ENCODE measurements around the gene SNRPA. TPM values are rescaled to one million over a fixed set of nuclear protein-coding genes. Genes with fewer than 3 reads are reported as not detected.

Gene SNRPA
- total RNA-seq, result 42.3 and 62.4 TPM in 2 replicates

GRCh38 chr19:40750874-40751537 is at the start of gene SNRPA:
Gene SNRPA (plus strand): TSS chr19:40751203. CDS start chr19:40751409, 206 bp downstream.

GRCh38 chr19:40716482-40717324 is 34.3 kb upstream of the SNRPA start, which contains the start of the genes COQ8B and ITPKC:
Gene COQ8B (minus strand): TSS chr19:40716886. CDS start chr19:40714632, 2,254 bp downstream.
Gene ITPKC (plus strand): TSS chr19:40717112. CDS start chr19:40717136, 24 bp downstream.

GRCh38 chr19:40750058-40750873 is 737 bp upstream of the SNRPA start, which contains the start of gene ACTMAP:
Gene ACTMAP (minus strand): TSS chr19:40750477. CDS start chr19:40749803, 674 bp downstream.

DNA sequence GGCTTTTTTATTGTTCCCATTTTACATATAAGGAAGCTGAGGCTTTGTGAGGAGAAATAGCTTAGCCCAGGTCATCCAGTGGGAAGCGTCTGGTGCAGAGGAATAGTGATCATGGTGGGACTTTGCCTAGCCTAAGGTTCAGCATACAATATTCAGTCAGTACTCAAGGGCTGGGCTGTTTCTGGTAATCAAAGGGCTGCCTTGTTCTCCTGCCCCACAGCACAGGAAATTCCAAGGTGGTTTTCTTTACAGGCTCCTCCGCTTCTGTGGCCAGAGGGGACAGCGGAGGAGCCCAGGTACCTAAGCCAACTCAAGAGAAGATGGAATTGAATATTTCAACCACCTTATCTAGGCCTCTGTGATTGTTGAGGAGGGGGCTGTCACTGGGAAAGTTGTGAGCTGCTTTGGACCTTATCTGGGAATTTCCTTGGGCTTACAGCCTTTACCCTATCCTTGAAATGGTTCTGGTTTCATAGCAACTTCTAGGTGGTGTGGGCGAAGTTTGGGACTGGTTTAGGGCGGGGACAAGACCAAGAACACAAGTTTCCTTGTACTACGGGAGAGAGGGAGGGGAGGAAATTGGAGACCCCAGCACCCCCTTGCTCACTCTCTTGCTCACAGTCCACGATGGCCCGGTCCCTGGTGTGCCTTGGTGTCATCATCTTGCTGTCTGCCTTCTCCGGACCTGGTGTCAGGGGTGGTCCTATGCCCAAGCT is 24.1 kb downstream of the SNRPA start, which contains the start of gene MIA:
Gene MIA (plus strand): TSS at position 606 of the 716 bp plus-strand sequence. CDS start 22 bp downstream, at position 628.

GRCh38 chr19:40777937-40778705 is 27.1 kb downstream of the SNRPA start, which contains the start of gene RAB4B:
Gene RAB4B (plus strand): TSS chr19:40778247. CDS start chr19:40778376, 129 bp downstream.

DNA sequence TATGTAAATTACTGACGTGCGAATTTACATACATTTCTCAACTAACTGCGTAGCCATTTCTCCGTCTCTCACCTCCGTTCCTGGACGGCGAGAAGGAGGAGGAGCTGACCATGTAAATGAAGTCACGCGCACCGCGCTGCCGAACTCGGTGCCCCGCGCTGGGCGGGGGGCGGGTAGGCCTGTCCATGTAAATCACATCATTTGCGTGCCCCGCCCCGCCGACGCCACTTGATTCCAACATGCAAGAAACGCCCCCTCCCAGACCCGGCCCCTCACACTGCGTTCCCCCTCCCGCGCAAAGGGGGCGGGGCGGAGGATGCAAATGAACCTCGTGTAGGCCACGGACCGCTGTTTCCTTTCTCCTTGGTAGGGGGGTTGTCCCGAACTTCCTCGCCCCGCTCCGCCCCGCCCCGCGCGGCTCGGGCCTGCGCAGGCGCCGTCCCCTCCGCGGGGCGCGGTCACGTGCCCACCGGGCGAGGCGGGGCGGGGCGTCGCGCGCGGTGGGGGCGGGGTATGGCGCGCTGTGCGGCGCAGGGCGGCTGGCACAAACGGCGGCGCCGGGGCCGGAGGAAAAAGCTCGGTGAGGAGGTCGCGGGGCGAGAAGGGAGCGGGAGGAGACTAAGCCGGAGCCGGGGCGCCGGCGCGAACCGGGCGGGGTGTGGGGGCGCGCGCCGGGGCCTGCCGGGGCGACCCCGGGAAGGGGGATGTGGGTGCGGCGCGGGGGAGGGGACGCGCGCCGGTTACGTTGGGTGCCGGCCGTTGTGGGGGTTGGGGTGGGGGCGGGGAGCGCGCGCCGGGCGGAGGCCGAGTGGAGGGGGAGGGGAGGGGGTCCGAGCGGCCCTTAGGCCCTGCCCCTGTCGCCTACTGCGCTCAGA is 47.9 kb downstream of the SNRPA start, which contains the start of gene EGLN2:
Gene EGLN2 (plus strand): TSS at position 509 of the 875 bp plus-strand sequence. CDS start 1,382 bp downstream, outside the sequence.

Small RNAs within 50 kb of the gene (small RNA-seq; reads per million reads assigned to genes)
- gene RNU6-195P, result not detected

Other genes with a start within 250 kb of the SNRPA start
- 15.1 and 23.1 TPM in 2 replicates for gene SHKBP1, start 174.3 kb upstream of the SNRPA start, total RNA-seq
- gene LTBP4, start 149.8 kb upstream of the SNRPA start, total RNA-seq, result 20.7 and 36.0 TPM in 2 replicates
- 30.7 and 45.9 TPM in 2 replicates for gene NUMBL, start 60.6 kb upstream of the SNRPA start, total RNA-seq
- 29.0 and 37.1 TPM in 2 replicates for gene COQ8B, start 34.3 kb upstream of the SNRPA start, total RNA-seq
- 10.0 and 17.3 TPM in 2 replicates for gene ITPKC, start 34.1 kb upstream of the SNRPA start, total RNA-seq
- 0.98 and 1.1 TPM in 2 replicates for gene ACTMAP, start 726 bp upstream of the SNRPA start, total RNA-seq
- gene MIA, start 24.3 kb downstream of the SNRPA start, total RNA-seq, result 0.37 TPM in 1 of 2 replicates, not detected in the other
- gene RAB4B, start 27.0 kb downstream of the SNRPA start, total RNA-seq, result 10.0 and 12.9 TPM in 2 replicates
- gene EGLN2, start 48.0 kb downstream of the SNRPA start, total RNA-seq, result 72.0 and 73.5 TPM in 2 replicates
- not detected in 2 replicates for gene CYP2A6, start 99.2 kb downstream of the SNRPA start, total RNA-seq
- not detected in 2 replicates for gene CYP2A7, start 131.0 kb downstream of the SNRPA start, total RNA-seq
- gene CYP2B6, start 240.1 kb downstream of the SNRPA start, total RNA-seq, result not detected in 2 replicates

Measured in subcutaneous preadipocyte (primary cell).